Fibroblast of upper back skin (primary cell): Measurements from ENCODE around the gene HTRA3.

ENCODE experiments used
- DNase-seq: peaks from one replicate; pipeline ENCODE4 v3.0.0-alpha.2; 2013

HTRA3 gene

DNA sequence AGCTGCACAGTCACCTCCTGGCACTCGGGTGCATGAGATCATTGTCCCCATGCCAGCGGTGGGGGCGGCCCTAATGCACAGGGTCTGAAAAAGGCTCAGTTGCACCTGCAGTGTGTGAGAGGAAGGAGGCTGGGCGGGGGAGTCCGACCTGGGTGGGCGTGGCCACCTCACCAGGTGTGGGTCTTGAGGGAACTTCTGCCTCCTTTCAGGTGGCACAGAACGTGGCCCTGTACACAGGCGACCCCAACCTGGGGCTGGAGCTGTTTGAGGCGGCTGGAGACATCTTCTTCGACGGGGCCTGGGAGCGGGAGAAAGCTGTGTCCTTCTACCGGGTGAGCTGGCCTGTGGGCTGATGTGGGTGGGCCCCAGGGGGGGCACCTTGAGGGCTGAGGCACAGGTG lies 34.3 kb upstream of the HTRA3 start:
- DNase-seq, result no peak

DNA sequence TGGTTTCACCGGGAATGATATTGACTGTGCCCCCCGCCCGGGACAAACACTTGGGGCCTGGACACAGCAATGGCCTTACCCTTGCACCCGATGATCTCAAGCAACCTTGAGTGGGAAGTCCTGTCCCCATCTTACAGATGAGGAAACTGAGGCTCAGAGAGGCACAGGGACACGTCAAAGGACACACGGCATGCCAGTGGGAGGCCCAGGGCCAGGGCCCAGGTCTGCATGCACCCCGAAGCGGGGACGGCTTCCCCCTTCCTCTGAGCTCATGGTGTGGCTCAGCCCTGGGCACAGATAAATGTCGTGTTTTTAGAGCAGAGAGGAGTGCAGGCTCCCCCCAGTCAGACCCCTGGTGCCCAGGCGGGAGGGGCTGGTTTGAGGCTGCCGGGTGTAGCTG lies 33.9 kb upstream of the HTRA3 start:
- DNase-seq, result no peak

DNA sequence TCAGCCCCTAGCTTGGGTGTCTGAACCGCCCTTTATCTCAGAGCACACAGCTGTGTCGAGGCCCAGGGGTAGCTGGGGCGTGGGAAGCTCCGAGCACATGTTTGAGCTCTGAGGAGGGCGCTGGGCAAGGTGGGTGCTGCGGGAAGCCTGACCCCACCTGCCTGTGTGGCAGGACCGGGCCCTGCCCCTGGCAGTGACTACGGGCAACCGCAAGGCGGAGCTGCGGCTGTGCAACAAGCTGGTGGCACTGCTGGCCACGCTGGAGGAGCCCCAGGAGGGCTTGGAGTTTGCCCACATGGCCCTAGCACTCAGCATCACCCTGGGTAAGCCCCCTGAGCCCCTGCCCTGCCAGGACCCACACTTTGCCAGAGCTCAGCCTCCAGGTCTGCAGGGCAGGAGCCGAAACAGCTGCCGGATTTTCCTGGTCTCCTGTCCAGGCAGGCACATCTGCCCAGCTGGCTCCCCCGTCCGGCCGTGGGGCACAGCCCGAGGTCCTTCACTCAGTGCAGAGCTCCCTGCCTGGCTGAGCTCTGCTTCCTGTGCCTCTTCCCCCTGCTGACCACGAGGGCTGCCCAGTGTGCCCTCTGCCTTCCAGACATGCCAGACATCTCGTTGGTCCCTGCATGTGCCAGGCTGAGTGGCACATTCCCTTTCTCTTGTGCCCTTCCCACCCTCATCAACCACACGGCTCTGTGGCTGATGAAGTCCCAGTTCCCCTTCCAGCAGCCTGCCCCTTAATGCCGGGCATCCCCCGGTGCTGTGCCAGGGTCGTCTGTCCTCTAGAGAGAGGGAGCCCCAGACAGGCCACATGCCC lies 33.2 kb upstream of the HTRA3 start:
- no peak for DNase-seq

DNA sequence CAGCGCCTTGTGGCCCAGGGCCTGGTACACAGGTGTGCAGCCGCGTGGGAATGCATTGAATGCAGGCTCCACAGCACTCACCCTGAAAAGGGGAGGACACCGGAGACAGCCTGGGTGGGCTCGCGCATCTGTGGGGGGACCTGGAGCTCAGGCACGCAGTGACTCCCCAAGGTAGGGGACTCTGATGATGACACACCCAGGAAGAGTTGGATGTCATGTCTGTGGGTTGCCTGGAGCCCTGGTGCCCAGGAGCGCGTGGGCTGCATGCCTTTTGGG lies 32.7 kb upstream of the HTRA3 start:
- DNase-seq, result no peak

DNA sequence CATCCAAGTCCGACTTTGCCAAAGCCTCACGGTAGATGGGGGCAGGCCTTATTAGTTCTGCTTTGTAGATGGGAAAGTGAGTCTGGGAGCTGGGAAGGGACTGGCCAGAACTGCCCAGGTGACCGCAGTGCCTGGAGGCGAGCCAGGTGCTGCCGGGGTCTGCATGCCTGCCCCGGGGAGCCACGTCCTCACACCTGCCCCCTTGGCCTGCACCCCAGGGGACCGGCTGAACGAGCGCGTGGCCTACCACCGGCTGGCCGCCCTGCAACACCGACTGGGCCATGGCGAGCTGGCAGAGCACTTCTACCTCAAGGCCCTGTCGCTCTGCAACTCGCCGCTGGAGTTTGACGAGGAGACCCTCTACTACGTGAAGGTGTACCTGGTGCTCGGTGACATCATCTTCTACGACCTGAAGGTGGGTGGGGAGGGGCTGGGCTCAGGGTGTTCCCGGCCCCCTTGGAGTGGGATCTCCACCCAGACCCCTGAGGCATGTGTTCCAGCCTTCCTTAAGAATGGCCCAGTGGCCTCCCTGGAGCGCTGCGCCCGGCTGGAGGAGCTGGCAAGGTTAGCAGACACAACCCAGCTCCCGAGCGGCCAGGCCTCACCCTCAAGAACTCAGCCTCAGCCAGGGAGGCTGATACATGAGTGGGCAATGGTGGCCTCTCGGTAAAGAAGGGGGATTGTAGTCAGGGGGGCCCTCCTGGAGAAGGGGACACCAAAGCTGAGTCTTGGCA lies 32.1 kb upstream of the HTRA3 start:
- DNase-seq, result no peak

DNA sequence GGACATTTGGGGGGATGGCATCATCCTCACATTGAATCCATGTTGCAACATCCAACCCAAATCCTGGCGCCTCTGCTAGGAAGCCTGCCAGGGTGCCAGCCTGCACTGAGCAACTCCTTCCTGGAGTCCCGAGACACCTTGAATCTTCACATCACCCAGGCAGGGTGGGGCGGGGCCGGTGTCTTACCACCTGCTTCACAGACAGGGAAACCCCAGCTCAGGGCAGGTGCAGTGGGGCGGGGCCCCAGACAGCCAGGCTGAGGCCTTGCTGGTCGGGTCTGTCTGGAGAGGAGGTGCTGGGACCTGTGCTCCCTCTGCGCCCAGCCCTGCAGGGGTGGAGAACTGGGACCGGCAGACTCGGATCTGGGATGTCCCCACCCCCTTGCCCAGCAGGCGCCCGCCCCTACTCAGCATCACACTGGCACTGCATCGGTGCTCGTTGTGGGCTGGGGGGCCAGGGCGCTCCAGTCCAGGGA lies 31.5 kb upstream of the HTRA3 start:
- no peak for DNase-seq

DNA sequence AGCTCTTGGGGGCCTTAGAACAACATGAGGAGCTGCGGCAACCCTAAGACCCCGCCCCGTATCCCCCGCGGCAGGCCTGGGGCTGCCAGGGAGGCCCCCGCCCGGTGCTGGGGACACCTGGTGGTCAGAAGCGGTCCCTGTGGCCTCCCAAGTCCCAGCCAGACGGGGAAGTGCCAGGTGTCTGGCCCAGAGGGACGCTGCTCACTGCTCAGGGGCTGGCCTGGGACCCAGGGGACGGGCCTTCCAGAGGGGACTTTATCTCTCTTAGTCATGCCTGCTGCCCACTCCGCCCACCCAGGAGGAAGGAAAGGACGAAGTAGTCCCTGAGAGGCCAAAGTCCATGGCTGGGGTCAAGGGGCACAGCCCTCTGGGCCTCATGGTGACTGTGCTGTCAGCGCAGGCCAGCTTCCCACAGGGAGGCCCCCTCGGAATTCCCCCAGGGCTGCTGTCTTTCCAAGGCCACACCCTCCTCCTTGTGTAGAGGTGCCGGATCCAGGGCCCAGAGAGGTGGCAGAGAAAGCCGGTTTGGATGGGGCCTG lies 31.0 kb upstream of the HTRA3 start:
- DNase-seq, result no peak

DNA sequence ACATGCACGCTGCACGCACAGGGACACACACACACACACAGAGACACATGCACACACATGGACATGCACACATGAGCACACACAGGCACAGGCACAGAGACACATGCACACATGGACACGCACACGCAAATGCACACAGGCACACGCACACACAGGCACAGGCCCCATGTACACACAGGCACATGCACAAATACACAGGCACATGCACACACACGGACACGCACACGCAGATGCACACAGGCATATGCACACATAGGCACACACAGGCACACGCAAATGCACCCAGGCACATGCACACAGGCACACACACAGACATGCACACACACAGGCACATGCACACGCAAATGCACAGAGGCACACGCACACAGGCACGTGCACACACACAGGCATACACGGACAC lies 30.3 kb upstream of the HTRA3 start:
- DNase-seq, result no peak

DNA sequence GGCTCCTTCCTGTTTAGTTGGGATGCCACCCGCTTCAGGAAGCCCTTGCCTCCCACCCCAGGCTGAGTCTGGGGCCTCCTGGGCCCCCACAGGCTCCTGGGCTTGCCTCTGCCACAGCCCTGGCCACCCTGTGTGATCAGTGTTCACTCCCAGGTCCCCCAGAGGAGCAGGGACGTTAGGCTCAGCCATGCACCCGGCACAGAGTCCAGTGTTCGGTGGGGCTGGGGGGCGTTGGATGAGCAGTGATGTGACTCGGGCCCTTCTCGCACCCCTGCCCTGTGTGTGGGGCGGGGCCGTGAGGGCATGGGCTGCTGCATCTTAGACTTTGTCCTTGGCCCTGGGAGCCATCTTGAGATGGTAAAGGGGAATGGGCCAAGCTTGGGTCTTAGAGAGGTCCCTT lies 29.9 kb upstream of the HTRA3 start:
- DNase-seq, result no peak

DNA sequence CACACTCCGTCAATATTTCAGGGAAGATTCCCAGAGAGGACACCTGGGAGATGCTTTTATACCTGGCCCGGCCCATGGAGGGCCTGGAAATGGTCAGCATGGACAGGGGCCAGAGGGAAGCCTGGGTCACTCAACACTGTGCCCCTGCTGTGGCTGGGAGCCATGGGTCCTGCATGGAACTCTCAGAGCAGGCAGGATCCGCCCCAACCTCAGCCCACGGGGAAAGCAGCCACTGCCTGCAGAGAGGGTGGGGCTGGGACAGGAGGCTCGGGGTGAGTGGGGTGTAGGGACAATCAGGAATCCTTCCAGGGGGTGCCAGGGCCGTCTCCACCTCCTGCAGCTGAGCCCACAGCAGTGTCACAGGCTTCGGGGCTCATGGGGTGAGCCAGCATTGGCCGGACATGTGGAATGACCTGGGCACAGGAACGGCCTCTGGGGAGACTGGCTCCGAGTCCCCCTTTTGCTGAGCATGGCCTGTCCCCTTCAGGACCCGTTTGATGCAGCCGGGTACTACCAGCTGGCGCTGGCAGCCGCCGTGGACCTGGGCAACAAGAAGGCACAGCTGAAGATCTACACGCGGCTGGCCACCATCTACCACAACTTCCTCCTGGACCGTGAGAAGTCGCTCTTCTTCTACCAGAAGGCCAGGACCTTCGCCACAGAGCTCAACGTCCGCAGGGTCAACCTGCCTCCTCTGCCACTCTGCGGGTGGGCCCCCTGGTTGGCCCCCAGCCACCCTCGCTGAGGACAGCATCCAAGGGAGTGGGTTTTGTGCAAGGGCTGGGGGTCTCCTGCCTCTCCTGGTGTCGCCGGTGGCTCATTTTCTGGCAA lies 29.1 kb upstream of the HTRA3 start:
- DNase-seq, result no peak

DNA sequence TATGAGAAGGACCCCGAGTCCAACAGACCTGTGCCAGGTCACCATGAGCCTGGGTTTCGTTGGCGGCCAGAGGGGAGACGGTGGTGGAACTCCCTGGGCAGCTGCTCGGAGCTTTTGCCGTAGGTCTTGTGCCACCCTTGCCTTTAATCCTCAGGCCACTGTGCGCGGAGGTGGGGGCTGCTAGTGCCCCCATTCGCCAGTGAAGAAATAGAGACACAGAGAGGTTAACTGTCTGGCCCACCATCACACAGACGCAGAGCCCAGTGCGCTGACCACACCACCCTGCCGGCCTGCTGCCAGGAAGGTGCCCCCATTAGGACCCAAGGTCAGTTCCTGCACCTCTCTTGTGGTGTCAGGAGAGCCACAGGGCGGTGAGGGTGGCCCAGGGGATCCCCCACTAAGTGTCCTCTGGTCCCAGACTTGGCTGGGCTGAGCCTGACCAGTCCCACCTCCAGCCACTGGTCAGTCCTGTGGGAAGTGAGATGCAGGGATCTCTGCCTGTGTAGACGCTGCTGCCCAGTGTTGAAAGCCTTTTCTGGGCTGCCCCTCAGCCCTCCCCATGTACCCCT lies 28.3 kb upstream of the HTRA3 start:
- no peak for DNase-seq

DNA sequence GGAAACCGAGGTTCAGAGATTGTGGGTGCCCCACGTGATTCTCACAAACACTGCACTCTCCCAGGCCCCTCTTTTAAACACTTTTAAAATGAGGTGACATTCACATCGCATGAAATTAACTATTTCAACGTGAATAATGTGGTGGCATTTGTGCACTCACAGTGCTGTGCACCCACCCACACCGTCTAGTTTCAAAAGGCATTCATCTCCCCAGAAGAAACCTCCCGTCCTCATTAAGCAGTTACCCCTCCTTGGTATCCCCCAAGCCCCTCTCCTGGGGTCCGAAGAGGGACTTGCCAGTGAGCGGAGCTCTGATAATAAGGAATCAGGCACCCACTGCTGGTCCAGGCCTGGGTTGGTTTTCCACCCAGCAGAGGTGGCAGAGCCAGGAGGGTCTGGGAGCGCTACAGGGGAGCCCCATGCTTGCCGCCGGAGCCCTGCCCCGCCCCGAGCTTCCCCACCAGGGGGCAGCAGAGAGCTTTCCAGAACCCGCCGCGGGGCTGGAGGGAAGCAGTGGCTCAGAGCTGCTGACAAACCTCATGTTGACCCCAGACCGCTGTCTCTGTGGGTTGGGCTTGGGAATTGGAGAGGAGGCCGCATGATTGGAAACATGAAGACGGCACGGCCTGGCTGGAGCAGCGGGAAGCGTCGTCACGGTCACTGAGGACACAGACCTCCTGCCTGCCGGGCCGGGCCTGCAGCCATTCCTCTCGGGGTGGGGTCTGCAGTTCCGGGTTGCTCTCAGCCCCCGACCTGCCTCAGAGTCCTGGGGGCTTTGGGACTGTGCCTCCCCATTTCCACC lies 27.5 kb upstream of the HTRA3 start:
- peak; percentile 91 for DNase-seq

DNA sequence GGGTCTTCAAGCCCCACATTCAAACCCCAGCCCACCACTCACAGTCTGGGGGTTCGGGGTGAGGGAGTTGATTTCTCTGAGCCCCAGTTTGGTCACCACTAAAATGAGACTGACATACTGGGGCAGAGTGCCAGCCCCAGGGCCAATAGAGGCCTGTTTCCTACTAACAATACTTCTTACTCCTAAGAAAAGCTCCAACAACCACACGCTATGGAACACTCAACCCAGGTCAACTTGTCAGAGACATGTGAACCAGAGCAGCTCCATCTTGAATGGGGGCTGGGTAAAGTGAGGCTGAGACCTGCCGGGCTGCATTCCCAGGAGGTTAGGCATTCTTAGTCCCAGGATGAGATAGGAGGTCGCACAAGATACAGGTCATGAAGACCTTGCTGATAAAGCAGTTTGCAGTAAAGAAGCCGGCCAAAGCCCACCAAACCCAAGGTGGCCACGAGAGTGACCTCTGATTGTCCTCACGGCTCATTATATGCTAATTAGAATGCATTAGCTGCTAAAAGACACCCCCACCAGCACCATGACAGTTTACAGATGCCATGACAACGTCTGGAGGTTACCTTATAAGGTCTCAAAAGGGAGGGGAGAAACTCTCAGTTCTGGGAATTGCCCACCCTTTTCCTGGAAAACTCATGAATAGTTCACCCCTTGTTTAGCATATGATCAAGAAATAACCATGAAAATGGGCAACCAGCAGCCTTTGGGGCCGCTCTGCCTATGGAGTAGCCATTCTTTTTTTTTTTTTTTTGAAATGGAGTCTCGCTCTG lies 26.6 kb upstream of the HTRA3 start:
- DNase-seq, result no peak

DNA sequence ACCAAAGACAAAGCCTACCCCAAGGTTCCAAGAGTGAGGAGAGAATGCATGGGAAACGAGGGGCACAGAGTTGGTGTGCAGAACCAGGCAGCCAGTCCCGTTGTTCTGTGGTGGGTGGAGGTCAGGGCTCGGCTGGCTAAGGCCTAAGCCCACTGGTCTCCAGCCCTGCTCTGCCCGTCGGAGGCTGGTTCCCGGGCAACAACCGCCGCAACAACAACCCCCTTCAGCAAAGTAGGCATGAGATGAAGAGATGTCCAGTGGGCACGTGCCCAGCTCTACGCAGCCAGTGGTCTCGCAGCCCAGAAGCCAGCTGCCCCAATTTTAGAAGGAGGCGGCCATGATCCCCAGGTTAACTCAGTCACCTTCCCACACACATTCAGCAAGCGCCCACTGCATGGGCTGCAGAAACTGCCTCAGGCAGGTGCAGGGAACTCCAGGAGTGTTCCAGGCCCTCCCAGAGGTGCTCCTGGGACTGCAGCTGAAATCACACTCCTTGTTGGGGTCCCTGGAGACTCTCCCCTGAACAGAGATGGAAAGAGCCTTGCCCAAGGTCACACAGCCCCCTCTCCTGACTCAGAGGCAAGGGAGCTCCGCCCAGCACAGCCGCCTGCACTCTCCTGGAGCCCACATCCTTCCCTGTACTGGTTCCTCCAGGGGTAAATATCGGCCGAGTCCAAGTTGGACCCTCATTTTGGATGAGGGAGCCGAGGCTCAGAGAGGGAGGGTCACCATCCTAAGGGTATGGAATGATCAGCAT lies 25.4 kb upstream of the HTRA3 start:
- no peak for DNase-seq

DNA sequence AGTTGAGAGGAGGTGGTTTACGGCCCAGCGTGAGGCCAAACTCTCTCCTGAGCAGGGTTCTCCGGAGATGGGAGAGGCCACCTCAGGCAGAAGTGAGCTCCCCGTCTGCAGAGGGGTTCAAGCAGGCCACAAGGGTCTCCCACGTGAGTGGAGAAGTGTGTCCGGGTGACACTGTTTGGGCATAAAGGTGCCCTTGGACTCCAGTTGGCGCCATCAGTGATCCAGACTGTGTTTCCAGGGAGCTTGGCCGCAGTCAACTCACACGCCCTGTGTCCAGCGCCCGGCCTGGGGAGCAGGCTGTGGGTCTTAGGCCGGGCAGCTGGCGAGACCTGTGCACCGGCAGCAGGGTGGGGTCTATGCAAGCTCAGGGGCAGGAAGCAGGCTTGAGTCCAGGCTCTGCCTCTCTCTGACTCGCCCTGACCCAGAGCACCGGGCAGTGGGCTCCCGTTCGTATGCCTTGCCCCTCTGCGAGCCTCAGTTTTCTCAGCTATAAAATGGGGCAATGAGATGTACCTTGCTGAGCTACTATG lies 24.6 kb upstream of the HTRA3 start:
- no peak for DNase-seq

DNA sequence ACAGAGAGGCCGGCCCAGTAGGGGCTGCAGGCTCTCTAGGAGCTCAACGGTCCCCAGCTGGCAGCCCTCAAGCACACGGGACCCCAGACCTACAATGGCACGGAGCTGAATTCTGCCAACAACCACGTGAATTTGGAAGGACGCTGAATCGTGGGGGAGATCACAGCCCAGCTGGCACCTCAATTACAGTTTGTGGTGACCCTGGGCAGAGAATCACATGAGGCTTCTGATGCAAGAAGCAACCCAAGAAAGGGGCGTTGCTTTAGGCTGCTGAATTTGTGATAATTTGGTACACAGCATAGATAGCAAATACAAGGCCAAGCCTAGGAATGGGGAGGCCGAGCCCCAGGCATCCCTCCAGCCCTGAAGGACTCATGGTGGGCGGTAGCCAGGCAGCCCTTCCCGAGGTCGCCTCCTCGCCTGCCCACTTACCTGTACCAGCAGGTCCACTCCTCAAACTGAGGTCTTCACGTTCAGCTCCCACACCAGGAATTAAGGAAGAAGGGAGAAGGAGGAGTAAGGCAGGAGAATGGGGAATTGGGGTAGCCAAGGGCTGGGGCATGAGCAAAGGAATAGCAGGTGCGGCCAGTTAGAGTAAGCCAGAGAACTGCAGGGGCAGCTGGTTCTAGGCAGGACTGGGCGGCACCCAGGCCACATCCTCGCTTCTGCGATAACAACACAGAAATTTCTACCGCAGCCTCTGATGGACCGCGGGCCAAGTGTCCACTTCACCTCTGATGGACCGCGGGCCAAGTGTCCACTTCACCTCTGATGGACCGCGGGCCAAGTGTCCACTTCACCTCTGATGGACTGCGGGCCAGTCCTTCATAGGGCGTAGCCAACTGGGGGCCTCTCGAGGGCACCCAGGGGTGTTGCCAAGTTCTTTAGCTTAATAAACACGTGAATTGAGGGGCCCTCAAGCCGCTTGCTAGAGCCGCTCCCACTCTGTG lies 23.4 kb upstream of the HTRA3 start:
- DNase-seq, result no peak

DNA sequence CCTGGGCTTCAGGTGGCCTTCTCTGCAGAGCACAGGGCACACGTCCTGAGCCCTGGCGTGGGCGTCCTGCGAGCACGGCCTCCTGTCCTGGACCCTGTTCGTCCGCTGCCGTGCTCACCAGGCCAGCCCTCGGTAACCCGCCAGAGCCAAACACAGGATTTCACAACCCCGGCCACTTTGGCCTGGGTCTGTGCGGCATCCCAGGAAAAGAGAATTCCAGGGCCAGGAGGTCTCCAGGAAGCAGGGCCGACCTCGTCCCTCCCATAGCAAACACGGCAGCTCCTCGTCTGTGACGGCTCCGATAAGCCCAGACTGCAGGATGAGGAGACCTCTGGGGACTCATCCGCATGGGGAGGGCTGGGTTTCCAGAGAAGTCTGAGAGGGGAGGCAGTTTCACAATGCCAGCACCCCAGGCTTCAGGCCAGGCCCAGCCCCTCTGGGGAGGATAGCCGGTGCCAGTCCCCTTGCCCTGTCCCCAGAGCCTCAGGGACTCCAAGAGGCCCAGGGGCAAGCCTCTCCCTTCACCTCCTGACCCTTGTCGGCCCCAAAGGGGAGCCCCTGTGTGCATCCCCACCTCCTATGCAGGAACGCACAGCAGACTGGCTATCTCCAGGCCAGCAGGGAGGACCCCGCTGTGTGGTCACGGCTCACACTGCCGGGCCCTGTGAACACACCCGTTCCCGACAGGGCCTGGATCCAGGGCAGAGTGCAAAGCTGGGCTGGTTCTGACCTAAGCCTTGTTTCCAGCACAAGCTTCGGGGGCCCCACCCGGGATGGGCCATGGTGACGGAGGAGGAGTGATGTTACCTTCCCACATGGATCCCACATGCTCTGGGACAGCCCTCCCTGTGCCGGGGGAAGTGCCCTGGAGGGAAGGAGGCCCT lies 22.3 kb upstream of the HTRA3 start:
- DNase-seq, result no peak

DNA sequence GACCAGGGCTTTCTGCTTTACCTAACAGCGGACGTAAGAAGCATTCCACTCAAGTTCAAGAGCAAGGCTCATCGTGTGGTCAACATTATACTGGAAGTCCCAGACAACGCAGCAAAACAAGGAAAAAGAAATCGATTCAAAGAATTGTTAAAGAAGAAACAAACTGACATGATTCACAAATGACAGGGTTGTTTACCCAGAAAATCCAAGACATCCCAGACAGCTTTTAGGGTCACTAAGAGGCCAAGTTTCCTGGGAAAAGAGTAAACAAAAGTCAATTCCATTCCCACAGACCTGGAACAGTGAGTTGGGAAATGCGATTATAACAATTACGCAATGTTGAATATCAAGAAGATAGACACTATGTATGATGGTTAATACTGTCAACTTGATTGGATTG lies 21.5 kb upstream of the HTRA3 start:
- DNase-seq, result no peak
